Suppressor macrophage treated with lipopolysaccharide for 4 hours (primary cell): ENCODE data around the gene STRADA.

ENCODE experiments used
- DNase-seq: peaks from one replicate; pipeline ENCODE4 v3.0.0-alpha.2; 2020

Gene STRADA

GRCh38 chr17:63700528-63701455 is 40.8 kb downstream of the STRADA start:
- DNase-seq = peak; percentile 60

DNA sequence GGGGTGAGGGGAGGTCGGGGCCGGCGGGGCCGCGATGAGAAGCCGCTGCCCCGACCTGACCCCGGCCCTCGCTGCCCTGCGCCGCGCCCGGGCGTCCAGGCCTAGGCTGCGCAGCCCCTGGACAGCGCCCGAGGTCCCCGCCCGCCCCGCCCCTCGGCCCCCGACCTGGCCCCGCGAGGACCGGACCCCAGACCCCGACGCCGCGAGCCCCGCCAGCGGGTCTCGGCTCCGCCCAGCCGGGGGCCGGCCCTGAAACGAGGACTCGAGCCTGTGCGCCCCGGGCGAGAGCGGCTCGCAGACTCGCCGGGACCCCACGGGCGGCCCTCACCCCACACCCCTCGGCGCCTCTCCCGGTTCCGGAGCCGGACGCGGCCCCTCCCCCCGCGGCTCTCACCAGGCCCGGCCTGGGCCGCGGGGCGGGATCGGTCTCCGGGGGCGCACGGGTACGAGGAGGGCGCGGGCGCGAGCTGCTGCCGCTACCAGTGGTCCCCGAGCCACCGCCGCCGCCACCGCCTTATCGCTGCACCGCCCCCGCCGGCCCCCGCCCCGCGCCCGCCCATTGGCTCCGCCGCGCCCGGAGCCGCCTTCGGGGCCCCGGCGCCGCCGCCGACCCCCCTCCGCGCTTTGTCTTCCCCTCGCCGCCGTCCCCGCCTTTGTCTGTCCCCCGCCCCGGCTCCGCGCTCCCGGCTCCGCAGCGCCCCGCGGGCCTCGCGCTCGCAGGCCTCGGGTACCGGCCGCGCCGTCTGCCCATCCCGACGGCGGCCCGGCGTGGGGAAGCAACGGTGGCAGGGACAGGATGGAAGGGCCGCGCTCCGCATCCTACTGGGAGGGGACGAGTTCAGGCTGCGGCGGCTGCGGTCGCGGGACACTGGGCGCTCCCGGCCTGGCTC is 41.7 kb downstream of the STRADA start, which contains the start of gene LIMD2:
LIMD2 (minus strand) TSS at position 488 of the 890 bp plus-strand sequence. CDS start 827 bp downstream, outside the sequence.
- peak; percentile 24 for DNase-seq

- peak; percentile 59 for DNase-seq
Measured at GRCh38 chr17:63698886-63699637, 42.5 kb downstream of the STRADA start.

- DNase-seq = peak; percentile 8
Measured at GRCh38 chr17:63698381-63698885, 43.2 kb downstream of the STRADA start.

DNA sequence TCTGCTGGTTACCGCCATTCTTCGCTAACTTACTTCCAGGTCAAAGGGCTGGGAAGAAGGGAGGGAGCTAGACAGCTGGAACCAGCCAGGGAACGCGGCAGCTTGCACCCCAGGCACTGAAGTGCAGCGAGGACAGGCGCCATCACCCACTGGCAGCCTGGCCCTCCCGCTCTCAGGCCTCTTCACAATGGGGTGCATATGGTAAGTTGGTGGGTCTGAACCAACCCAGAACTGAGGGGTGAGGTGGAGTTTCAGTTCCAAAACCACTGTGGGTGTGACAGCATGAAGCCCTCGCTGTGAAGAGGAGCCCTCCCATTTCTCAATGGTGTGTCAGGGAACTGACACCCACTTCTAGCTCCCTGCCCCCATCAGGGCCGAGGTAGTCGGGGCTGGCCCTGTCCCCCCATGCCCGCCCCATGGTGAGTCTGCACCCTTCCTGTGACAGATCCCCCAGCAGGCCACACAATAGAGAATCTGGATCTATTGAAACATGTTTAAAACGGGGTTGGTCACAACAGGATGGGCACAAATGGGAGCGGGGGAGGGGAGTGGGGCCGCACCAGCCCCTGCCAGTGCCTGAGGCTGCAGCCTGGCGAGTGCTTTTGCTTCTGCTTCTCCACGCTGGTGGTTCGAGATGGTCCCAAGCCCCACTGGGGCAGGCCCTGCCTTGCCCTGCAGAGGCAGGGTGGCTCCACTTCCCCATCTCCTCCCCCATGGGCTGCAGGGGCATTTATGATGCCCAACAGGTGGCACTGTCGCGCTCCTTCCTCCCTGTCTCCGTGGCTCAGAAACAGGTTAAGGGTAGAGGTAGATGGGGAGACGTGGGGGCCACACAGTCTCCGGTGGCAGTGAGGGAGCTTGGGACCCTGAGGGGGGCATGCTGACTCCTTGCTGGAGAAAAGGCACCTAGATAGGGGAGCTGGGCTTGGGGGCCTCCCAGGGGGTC is 44.0 kb downstream of the STRADA start:
- peak; percentile 77 for DNase-seq

DNA sequence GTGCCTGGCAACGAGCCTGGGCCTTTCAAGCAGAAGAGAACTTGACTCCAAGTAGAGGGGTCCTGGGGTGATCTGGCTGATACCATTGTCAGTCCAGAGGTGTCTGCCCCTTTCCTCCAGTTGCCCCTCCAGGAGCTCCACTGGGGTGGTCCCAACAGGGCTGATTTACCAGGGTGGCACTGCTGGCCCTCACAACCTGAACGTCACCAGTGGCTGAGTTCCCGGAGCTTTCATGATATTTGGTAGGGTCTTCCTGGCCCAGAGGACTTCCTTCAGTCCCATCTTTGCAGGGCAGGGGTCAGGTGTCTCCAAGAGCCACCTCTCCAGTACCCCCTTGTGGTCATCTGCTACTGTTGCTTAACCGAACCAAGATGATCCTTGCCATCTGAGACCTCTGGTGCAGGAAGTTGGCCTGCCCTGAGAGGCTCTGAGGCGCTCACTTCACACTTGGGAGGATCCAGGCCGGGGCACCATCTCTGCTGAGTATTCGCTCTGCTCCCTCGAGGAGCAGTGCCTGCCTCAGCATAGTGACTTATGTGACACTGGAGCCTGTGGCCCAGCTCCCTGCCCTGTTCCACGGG is 45.1 kb downstream of the STRADA start:
- DNase-seq = peak; percentile 42

DNA sequence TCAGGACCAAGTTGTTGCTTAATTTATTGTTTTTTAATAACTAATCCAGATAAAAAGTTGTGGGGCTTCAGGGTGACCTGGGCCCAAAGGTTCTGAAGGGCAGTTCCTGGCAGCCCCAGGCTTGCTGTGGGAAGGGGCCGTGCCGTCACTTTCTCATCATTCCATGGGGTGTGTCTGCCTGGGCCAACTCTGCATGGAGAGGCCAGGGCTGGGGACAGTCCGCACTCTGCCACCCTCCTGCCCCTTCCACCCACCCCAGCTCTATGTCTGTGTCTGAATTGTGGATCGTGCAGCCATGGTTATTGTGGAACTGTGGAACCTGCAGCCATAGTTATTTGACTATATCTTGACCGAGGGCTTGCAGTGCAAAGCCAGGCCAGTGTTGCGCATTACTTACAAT is 45.7 kb downstream of the STRADA start:
- DNase-seq = no peak

DNA sequence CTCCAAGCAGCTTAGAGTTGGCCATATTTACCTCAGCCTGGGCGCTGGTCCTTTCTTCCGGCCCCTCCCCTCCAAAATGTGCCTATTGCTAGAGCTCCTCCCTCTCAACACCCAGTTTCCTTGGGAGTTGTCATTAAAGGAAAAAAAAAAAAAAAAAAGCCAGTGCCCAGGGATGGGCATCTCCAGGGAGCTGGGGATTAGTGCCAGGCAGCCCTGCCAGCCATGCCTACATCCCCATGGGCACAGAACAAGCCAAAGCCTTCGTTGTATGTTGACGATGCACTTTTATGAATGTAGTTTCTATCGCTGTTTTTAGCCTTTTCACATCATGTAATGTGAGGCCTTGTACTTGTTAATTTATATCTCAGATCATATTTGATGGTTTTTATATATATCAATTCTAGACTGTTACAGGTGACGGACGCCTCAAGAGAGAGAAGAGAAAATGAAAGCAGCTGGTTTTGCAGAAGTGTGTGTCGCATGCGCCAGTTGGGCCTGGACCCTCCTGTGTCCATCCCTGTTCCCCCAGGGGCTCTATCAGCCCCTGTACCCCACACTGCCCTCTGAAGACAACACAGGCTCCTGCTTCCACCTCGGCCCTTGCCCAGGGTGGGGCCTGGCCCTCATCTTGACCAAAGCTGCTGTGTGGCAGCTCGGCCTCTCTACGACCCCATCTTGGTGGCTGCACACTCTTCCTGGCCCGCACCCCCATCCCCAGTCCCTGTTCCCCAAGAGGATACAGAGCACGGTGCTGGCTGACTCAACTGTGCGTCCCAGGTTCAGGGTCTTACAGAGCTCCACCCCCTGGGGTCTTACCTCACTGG is 46.4 kb downstream of the STRADA start:
- peak; percentile 13 for DNase-seq

DNA sequence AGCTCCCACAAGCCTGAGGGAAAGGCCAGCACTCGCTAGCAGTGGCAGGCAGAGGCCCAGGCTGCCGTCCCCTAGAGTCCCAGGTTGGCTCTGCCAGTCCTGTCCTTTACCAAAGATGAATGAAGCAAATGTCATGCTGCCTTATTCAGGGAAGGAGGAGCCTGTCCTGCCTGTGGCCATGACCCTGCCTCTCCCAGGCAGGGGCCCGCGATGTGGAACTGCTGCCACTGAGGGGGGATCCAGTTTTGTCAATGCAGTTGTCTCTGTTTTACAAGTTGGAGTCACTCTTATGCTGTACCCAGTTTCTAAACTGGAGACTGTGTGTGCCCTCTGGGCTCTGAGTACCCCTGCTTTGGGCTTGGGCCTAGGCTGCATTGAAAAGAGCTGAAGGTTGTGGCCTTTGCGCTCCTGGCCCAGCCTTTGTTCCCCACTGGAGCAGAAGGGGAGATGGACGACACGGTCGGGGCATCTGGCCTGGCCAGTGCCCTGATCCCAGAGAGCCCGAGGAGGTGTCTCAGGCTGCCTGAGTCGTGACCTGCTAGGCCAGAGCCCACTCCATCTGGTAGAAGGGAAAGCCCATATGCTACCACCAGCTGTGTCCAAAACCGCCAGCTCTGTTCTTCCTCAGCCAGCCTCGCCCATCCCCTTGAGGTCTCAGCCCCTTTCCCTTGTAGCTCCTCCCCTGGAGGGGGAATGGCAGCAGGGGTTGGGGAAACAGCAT is 47.2 kb downstream of the STRADA start:
- no peak for DNase-seq

- no peak for DNase-seq
Measured at GRCh38 chr17:63693411-63694113, 48.0 kb downstream of the STRADA start.

DNA sequence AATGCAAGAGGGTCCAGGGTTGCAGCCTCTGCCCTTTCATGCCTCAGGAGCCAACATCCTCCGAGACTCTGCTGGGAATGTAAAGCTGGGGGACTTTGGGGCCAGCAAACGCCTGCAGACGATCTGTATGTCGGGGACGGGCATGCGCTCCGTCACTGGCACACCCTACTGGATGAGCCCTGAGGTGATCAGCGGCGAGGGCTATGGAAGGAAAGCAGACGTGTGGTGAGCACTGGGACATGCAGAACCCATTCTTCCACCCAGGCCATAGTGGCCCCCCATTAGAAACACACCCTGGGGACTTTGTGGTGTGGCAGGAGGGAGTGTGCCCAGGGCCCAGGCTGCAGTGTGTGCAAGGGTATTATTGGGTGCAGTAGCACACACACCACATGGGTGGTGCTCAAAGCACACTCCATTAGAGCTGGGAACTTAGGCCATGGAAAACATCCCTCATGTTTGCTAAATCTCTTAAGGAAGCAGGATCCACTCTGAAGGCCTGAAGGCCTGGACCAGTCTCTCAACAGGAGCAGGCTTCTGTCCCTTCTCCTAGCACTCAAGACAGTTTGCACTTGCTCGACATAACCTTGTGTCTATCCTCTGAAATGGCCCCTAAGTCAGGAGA is 49.3 kb downstream of the STRADA start:
- no peak for DNase-seq

DNA sequence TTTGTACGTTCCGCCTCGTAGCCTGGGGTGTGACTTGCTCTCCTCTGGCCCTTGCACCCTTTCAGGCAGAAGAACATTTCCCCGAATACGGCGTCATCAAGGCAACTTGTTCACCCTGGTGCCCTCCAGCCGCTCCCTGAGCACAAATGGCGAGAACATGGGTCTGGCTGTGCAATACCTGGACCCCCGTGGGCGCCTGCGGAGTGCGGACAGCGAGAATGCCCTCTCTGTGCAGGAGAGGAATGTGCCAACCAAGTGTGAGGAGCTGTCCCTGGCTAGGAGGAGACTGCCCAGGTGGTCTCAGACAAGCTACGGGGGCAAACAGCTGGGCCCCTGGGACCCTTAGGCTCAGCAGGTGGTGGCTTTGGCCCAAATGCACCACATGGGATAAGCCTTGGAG is 52.1 kb downstream of the STRADA start:
- no peak for DNase-seq

DNA sequence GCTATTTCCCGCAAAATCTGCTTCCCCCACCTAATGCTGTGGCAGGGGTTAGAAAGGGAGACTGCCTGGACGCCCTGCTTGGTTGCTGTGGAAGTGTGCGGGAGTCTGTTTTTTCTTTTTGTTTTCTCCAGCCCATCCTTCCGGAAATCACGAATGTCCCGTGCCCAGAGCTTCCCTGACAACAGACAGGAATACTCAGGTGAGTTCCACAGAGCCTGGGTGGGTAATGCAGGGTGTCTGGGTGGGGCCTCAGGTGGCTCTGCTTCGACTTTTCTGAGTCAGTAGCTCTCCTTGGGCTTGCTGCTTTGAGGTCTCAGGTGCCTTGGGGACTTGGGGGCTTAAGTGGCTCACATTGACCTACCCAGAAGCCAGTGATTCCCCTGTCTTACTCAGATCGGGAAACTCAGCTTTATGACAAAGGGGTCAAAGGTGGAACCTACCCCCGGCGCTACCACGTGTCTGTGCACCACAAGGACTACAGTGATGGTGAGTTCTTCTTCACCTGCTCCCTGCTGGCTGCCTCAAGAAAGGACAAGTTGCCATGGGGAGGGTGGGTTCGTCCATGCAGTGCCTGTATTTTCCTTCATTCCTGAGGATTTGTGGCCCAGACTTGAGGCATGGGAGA is 53.1 kb downstream of the STRADA start:
- no peak for DNase-seq

DNA sequence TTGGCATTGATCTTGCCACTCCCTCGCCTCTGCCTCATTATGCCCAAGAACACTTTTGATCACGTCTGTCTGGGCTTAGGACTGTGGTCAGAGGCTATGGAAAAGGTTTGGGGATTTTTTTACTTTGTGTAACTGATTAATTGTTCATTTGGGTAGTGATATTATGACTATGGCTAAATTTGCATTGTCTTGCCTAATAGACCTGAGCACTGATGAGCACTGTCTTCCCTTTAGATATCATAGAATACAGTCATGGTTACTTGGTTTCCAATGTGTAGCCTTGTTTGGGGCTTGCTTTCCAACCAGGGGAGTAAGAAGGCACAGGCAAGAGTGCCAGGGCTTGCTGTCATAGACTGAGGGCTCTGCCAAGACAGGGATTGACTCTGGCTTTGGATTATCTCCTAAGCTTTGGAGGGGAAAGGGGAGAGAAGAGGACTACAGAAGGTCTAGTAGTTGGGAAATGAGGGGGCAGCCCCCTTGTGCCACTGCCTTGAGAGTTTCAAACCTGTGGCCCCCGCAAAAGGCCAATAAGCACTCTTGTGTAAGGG is 55.4 kb downstream of the STRADA start:
- no peak for DNase-seq

GRCh38 chr17:63685578-63685977 is 56.0 kb downstream of the STRADA start:
- no peak for DNase-seq

GRCh38 chr17:63685041-63685440 is 56.6 kb downstream of the STRADA start:
- DNase-seq = no peak

- no peak for DNase-seq
Measured at GRCh38 chr17:63682981-63683380, 58.6 kb downstream of the STRADA start.
